ENCODE results near the gene ALLC. TPM values are rescaled to one million over a fixed set of nuclear protein-coding genes. Genes with fewer than 3 reads are reported as not detected.

Gene ALLC
- total RNA-seq, 2 donors from 2014 or later, result not detected

DNA sequence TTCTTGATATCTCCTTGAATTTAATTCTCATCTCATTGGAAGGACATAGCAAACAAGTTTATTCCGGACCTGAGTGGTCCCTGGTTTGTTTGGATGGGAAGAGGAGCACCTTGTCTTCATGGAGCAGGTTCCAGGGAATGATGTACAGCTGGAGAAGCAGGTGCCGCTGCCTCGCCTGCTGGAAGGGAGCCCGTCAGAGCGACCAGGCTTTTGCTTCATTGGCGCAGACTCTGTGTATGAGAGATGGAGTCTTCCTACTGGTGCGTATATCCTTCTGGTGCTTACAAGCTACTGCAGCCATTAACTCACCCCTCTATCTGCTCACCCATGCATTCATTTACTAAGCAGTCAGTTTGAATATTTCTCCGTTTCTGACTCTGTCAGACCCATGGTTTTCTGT is 11.6 kb upstream of the ALLC start:
- no peaks in the 10 kb centered on the region for H3K36me3 Mint-ChIP-seq (ENCODE audit: low read depth)

DNA sequence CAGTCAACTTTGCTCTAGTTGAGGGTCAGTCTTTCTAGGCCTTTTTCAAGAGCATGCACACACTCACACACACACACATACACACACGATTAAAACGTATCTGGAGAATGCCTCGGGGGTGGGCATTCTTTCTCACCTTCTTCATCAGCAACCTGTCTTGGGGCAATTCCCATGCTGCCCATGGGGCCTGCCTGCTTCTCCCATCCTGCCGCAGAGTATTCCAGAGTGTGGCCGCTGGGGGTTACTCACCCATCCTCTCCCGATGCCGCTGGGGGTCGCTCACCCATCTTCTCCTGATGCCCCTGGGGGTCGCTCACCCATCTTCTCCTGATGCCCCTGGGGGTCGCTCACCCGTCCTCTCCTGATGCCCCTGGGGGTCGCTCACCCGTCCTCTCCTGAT is 10.8 kb upstream of the ALLC start:
- no peak overlapping the region for H3K9ac ChIP-seq (ENCODE audit: extremely low read depth, low read length, poor library complexity, severe bottlenecking)
- no peaks in the 10 kb centered on the region for H3K36me3 ChIP-seq (ENCODE audit: control insufficient read depth, insufficient read depth, low read length)
- H3K4me3 ChIP-seq (ENCODE audit: low read length), result no peak overlapping the region
- H3K9me3 ChIP-seq (ENCODE audit: control insufficient read depth, low read length), result no peaks in the 10 kb centered on the region
- H3K27ac ChIP-seq (ENCODE audit: low read depth, low read length), result no peak overlapping the region
- Mint-ChIP-seq H3K36me3 (ENCODE audit: low read depth) (no peaks in the 10 kb centered on the region), H3K9me3 (no peaks in the 10 kb centered on the region), H3K4me1 (peaks cover 11% of the 10 kb centered on the region), H3K27me3 (ENCODE audit: insufficient read depth) (peaks cover 25% of the 10 kb centered on the region), H3K27ac (no peak overlapping the region), H3K4me3 (no peak overlapping the region)
- TF ChIP-seq, protein P1, sequence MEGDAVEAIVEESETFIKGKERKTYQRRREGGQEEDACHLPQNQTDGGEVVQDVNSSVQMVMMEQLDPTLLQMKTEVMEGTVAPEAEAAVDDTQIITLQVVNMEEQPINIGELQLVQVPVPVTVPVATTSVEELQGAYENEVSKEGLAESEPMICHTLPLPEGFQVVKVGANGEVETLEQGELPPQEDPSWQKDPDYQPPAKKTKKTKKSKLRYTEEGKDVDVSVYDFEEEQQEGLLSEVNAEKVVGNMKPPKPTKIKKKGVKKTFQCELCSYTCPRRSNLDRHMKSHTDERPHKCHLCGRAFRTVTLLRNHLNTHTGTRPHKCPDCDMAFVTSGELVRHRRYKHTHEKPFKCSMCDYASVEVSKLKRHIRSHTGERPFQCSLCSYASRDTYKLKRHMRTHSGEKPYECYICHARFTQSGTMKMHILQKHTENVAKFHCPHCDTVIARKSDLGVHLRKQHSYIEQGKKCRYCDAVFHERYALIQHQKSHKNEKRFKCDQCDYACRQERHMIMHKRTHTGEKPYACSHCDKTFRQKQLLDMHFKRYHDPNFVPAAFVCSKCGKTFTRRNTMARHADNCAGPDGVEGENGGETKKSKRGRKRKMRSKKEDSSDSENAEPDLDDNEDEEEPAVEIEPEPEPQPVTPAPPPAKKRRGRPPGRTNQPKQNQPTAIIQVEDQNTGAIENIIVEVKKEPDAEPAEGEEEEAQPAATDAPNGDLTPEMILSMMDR (conservative IDR thresholded peaks at IDR 0.05), result no peak
- WGBS, 2 experiments (ENCODE audit: insufficient coverage in 1 of 2, insufficient read length in 1 of 2), result 82 to 83% methylated on average over 10 to 13 of the region's 13 CpGs
- no peak for DNase-seq
- H3K27me3 ChIP-seq (ENCODE audit: control insufficient read depth, insufficient read depth, low read length, poor library complexity, severe bottlenecking), result peaks cover 8% of the 10 kb centered on the region
- peaks cover 3% of the 10 kb centered on the region for H3K4me1 ChIP-seq (ENCODE audit: control insufficient read depth, insufficient read depth, low read length)

More for the DNA sequence above, 11.6 kb upstream of the ALLC start:
- Histone ChIP-seq H3K27me3 (ENCODE audit: control insufficient read depth, insufficient read depth, low read length, poor library complexity, severe bottlenecking) (peaks cover 1% of the 10 kb centered on the region), H3K9me3 (ENCODE audit: control insufficient read depth, low read length) (no peaks in the 10 kb centered on the region), H3K4me1 (ENCODE audit: control insufficient read depth, insufficient read depth, low read length) (no peaks in the 10 kb centered on the region), H3K36me3 (ENCODE audit: control insufficient read depth, insufficient read depth, low read length) (no peaks in the 10 kb centered on the region), H3K27ac (ENCODE audit: low read depth, low read length) (no peak overlapping the region), H3K9ac (ENCODE audit: extremely low read depth, low read length, poor library complexity, severe bottlenecking) (no peak overlapping the region), H3K4me3 (ENCODE audit: low read length) (no peak overlapping the region)
- Mint-ChIP-seq H3K27ac (no peak overlapping the region), H3K4me1 (peaks cover 10% of the 10 kb centered on the region), H3K27me3 (ENCODE audit: insufficient read depth) (peaks cover 17% of the 10 kb centered on the region), H3K4me3 (no peak overlapping the region), H3K9me3 (no peaks in the 10 kb centered on the region)
- 90 to 95% methylated on average over 3 to 8 of the region's 8 CpGs for WGBS, 2 experiments (ENCODE audit: insufficient coverage in 1 of 2, insufficient read length in 1 of 2)
- DNase-seq, result no peak
- TF ChIP-seq, protein P1 (conservative IDR thresholded peaks at IDR 0.05), result no peak

DNA sequence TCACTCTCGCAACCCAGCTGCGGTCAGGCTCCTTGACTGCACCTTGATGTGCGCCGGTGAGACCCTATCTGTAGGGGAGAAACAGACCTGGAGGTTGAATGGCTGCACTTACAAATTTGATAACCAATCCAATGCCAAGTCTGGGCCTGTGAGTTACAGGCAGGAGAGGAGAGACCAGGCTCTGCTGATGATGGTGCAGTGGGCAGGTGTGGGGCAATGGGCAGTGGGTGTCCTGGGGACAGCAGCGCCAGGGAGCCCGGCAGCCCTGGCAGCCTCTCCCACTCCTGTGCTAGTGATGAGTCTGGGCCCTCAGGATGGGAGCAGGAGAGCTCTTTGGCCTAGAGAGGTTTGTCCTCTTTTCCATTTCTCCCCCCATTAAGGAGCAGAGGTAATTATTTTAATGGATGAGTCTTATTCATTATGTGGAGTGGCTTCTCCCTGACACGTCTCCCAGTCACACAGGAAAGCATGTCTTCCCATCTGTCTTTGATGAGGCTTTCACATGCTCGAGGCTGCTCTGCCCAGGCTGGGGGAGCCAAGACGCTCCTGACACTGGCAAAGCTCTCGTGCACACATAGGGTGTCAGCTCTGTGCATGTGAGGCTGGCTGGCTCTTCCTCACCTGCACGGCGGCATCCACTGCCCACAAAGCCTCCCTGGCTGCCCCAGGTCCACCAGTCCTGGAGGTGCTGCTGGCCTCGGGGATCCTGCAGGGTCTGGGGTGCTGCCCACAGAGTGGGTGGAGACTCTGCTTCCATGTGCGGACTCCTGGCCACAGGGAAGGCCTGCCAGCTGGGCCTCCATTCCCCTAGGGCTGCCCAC is 10.0 kb upstream of the ALLC start:
- Mint-ChIP-seq H3K27ac (no peak overlapping the region), H3K27me3 (ENCODE audit: insufficient read depth) (peaks cover 25% of the 10 kb centered on the region), H3K4me1 (peaks cover 11% of the 10 kb centered on the region), H3K9me3 (no peaks in the 10 kb centered on the region), H3K4me3 (no peak overlapping the region), H3K36me3 (ENCODE audit: low read depth) (no peaks in the 10 kb centered on the region)
- Histone ChIP-seq H3K36me3 (ENCODE audit: control insufficient read depth, insufficient read depth, low read length) (no peaks in the 10 kb centered on the region), H3K9ac (ENCODE audit: extremely low read depth, low read length, poor library complexity, severe bottlenecking) (no peak overlapping the region), H3K4me1 (ENCODE audit: control insufficient read depth, insufficient read depth, low read length) (peaks cover 3% of the 10 kb centered on the region), H3K27me3 (ENCODE audit: control insufficient read depth, insufficient read depth, low read length, poor library complexity, severe bottlenecking) (peaks cover 8% of the 10 kb centered on the region), H3K9me3 (ENCODE audit: control insufficient read depth, low read length) (no peaks in the 10 kb centered on the region), H3K27ac (ENCODE audit: low read depth, low read length) (no peak overlapping the region), H3K4me3 (ENCODE audit: low read length) (no peak overlapping the region)
- WGBS, 2 experiments (ENCODE audit: insufficient coverage in 1 of 2, insufficient read length in 1 of 2), result 87 to 91% methylated on average over 7 to 14 of the region's 14 CpGs
- no peak for DNase-seq
- TF ChIP-seq, protein P1 (conservative IDR thresholded peaks at IDR 0.05), result no peak

All from endodermal cell (in vitro differentiated cells).